Renal cortex interstitium (tissue), 11 donors: ENCODE measurements around the gene STK11. TPM values are rescaled to one million over a fixed set of nuclear protein-coding genes. Genes with fewer than 3 reads are reported as not detected.
"Not testable (repeated sequence)": the region's sequence is repeated elsewhere in the genome, so short reads cannot be mapped to it uniquely, and the experiment has no call there.

Experiments
- DNase-seq, 11 donors: peaks; one replicate each; pipeline ENCODE4 v3.0.0-alpha.2; 2013; ENCODE audit warnings: low read depth in 9 of 11, low spot score in 4 of 11; ENCODE audit errors: extremely low read depth in 1 of 11
- polyA plus RNA-seq, 3 donors: library from polyadenylated mRNA; unstranded; fragments of 120-200 nt; gene quantifications; one replicate each; pipeline ENCODE4 v1.2.1, GENCODE V29; 2013; ENCODE audit not compliant: insufficient read length in 3 of 3

The STK11 gene
- polyA plus RNA-seq, 3 donors, result 56.8 to 62.2 (median 59.0) TPM

- no peak for DNase-seq
Measured at GRCh38 chr19:1182068-1182467, 23.5 kb upstream of the STK11 start.

GRCh38 chr19:1182727-1183126 is 22.9 kb upstream of the STK11 start:
- no peak for DNase-seq

GRCh38 chr19:1183543-1184172 is 21.9 kb upstream of the STK11 start:
- DNase-seq, result no peak

DNA sequence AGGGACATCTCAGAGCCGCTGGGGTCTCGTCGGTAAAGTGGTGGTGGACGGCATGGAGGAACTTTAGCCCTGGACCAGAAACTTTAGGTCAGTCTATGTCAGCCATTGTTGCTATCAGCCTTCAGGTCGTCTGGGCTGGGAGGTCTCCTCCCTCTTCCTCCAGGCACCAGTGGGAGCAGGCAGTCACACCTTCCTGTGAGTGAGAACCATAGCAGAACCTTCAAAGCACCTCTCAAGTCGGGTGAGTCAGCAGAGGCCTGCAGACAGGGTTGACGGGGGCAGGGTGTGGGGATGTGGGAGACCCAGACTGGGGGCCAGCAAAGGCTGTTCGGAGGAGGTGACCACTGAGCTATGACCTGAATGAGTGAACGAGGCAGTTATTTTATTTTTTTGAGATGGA is 16.2 kb upstream of the STK11 start:
- no peak for DNase-seq

DNA sequence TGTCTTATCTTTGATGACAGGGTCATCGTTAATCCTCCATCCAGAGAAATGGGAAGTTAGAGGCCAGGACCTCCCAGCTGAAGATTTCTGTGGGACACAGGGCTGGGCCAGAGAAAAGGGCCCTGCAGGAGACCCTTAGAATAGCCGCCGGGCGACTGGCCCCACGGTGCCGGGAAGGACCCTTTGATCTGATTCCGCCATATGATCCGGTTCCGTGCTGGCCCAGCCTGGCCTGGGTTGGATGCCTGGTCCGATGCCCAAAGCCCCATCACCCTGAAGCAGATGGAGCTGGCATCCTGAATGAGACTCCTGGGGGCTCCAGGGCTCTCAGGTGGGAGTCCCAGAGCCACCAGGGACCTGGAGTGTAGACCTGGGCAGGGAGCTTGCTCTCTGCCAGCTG is 6.0 kb upstream of the STK11 start:
- DNase-seq, result no peak

DNA sequence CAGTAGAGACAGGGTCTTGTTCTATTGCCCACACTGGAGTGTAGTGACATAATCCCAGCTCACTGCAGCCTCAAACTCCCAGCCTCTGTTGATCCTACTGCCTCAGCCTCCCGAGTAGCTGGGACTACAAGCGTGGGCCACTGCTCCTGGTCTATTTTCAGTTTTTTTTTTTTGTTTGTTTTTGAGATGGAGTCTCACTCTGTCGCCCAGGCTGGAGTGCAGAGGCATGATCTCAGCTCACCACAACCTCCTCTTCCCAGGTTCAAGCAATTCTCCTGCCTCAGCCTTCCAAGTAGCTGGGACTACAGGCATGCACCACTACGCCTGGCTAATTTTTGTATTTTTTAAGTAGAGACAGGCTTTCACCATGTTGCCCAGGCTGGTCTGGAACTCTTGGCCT is 5.0 kb upstream of the STK11 start:
- not testable (repeated sequence) for DNase-seq

DNA sequence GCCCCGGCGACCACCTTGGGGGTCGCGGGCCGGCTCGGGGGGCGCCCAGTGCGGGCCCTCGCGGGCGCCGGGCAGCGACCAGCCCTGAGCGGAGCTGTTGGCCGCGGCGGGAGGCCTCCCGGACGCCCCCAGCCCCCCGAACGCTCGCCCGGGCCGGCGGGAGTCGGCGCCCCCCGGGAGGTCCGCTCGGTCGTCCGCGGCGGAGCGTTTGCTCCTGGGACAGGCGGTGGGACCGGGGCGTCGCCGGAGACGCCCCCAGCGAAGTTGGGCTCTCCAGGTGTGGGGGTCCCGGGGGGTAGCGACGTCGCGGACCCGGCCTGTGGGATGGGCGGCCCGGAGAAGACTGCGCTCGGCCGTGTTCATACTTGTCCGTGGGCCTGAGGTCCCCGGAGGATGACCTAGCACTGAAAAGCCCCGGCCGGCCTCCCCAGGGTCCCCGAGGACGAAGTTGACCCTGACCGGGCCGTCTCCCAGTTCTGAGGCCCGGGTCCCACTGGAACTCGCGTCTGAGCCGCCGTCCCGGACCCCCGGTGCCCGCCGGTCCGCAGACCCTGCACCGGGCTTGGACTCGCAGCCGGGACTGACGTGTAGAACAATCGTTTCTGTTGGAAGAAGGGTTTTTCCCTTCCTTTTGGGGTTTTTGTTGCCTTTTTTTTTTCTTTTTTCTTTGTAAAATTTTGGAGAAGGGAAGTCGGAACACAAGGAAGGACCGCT is 729 bp downstream of the STK11 start:
- no peak for DNase-seq

GRCh38 chr19:1206864-1207450 is 1.4 kb downstream of the STK11 start:
- DNase-seq, result no peak

DNA sequence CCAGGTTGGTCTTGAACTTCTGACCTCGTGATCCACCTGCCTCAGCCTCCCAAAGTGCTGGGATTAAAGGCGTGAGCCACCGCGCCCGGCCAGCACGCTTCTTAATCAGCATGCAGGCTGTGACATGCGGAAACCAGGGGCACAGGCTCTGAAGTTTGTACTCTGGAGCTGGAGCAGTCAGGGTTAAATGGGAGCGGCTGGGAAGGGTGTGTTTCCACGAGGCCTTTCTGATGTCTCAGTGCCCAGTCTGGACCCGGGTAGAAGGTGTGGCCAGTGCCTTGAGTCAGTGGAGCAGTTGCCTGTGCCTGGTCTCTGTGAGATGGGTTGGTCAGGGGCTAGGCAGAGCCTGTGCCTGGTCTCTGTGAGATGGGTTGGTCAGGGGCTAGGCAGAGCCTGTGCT is 3.3 kb downstream of the STK11 start:
- not testable (repeated sequence) for DNase-seq

DNA sequence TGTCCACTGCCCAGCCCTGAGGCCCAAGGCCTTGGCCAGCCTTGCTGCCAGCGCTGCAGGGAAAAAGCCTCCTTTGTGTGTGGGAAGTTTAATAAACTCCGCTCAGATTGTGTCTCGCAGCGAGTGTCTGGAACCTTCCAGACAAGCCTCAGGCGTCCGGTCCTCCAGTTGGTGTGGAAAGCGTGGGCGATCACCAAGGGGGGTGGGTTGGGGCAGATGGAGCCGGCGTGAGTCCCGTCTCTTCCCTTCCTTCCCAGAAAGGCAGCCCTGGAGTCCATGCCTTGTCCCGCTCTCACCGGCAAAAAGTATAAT is 4.6 kb downstream of the STK11 start:
- DNase-seq, result no peak

DNA sequence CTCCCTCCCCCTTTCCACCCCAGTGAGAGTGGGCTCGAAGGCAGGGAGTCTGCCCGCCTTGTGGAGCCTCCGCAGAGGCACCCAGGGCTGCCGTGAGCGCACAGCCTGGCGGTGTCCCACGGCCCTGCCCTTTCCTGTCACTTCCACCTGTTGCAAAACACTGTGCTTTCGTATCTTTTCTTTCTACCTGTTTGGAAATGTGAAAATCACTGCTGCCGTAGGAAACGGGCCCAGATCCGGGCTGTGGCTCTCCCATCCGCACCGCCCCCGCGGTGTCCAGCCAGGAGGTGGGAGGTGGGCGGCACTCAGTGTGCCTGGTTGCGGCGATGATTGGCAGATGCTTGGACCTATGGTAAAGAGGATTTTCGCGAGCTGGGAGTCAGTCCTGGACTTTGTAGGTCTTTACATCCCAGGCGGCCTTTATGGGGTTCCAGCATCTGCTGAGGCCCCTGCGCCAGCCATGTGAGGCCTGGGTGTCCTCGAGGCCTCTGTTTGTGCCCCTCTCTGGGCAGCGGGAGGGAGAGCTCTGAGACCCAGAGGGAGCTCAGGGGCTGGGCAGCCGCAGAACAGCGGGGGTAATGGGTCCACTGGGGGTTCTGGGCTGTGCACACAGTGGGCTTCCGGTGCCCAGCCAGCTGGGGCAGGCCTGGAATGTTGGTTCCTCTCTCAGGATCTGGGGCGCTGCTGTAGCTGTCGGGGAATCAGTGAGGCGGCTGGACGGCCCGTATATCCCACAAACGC is 6.1 kb downstream of the STK11 start:
- DNase-seq, result no peak

DNA sequence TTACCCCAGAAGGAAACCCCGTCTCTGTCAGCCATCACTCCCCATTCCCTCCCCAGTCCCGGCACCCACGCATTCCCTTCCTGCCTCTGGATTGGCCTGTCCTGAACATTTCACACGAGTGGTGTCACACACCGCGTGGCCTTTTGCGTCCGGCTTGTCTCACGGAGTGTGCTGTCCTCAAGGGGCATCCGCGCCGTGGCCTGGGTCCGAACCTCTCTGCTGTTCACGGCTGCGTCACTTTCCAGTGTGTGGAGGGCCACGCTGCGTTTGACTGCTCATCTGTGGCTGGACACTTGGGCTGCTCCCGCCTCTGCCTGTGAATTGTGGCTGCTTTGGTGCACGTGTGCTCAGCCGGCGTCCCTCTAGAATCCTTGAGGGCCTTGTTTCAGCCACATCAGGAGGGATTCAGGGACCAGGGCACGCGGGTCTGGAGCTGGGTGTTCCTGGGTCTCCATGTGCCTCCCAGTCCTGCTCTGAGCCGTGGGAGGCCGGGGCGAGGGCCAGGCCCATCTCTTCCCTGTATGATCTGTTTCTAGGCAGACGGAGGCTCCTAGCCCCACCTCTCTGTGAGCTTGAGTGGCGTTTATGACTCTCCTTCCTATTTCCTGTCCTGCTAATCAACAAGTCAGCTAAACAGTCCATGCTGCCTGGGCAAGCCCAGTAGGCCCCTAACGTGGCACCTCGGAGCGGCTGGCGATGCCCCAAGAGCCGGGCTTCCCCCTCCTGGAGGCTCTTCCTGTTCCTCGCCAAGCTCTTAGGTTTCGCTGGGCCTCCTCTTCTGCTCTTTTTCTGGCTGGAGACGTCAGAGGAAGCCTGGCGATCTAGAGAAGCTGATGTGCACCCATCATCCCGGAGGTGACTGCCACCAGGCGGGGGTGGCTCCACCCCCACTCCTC is 8.1 kb downstream of the STK11 start:
- DNase-seq, result no peak

- no peak for DNase-seq
Measured at GRCh38 chr19:1214299-1214861, 8.8 kb downstream of the STK11 start.

GRCh38 chr19:1214862-1215731 is 9.5 kb downstream of the STK11 start:
- DNase-seq, result no peak

DNA sequence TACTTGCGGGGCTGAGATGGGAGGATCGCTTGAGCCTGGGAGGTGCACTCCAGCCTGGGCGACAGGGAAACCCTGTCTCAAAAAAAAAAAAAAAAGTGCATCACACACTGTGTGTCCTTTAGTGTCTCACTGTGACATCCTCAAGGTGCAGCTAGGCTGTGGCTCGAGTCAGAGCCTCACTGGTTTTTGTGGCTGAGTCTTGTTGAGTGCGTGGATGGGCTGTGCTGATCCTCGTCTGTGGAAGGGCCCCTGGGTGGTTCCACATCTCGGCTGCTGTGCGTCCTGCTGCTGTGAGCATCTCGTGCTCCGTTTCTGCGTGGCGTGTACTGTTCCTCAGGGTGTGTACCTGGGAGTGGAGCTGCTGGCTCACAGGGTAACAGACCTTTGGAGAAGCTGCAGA is 11.2 kb downstream of the STK11 start:
- no peak for DNase-seq

DNA sequence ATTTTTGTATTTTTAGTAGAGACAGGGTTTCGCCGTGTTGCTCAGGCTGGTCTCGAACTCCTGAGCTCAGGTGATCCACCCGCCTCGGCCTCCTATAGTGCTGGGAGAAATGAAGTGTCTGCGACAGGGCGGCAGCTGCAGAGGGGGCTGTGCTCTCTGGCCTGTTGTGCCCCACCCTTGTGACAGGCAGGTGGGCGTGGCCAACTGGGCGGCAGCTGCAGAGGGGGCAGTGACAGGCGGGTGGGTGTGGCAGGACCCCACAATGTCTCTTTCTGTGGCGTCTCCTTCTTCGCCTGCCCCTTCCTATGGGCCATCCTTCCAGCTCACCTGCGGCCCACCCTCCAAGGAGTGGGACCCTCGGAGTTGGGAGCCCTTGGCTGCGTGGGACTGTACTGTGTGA is 11.8 kb downstream of the STK11 start:
- no peak for DNase-seq

- no peak for DNase-seq
Measured at GRCh38 chr19:1218751-1219567, 13.4 kb downstream of the STK11 start.
